HG02870 (cell line): Measurements from ENCODE around the gene GRHPR.
"Not testable (repeated sequence)": the region's sequence is repeated elsewhere in the genome, so short reads cannot be mapped to it uniquely, and the experiment has no call there.

ENCODE experiments used
- ATAC-seq: cut with Tn5 transposase; IDR thresholded peaks from one replicate; pipeline ENCODE4 v1.9.1; 2021; ENCODE audit warnings: mild to moderate bottlenecking, moderate library complexity; ENCODE audit not compliant: unreplicated experiment

Gene GRHPR

GRCh38 chr9:37444890-37445289, 22.4 kb downstream of the GRHPR start:
- no peak for ATAC-seq

- no peak for ATAC-seq
These were observed 23.3 kb downstream of the GRHPR start for GRCh38 chr9:37445832-37446231.

DNA sequence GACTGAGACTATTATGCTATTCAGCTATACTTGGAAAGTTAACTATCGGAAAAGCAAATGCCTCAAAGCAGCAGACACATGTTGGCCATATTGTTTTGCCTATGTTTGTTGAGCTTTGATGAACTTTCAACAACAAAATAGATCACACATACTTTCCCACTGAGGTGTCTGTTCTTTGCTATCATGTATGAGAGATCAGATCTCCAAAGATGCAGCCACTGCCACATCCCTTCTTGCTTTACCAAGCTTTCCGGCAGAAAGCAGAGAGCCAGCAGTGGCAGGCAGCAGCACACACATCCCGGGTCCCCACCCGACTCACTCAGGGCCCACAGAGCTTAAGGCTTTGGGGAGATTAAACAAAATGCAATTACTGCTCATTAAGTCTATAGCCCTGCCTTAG, 23.9 kb downstream of the GRHPR start:
- ATAC-seq, result no peak

GRCh38 chr9:37447111-37447510, 24.6 kb downstream of the GRHPR start:
- no peak for ATAC-seq

DNA sequence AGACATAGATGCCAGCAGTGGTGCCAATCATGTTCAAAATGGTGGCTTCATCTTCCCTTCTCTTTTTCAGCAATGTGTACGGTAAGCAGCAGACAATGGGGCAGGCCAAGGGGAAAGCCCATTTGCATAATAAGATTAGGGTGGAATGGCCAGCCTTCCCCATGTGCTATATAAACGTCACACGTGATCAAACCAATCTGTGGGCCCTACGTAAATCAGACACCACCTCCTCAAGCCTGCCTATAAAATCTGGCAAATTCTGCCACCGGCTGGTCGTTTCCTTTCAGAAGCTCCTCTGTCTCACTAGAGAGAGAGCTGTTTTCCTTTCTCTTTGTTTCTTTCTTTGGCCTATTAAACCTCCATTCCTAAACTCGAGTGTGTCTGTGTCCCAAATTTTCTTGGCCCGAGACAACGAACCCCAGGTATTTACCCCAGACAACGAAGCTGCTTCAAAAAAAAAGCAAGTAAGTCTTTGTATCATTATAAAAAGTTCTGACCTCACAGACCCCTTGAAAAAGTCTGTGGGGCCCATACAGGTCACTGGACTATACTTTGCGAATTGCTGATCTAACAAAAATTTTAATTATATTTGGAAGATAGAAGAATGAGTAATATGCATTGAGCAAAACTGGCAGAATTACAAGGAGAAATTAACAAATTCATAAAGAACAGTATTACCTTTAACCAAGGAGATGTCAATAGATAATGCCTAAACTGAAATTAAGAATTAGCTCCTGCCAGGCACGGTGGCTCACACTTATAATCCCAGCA, 27.6 kb downstream of the GRHPR start:
- ATAC-seq, result no peak

DNA sequence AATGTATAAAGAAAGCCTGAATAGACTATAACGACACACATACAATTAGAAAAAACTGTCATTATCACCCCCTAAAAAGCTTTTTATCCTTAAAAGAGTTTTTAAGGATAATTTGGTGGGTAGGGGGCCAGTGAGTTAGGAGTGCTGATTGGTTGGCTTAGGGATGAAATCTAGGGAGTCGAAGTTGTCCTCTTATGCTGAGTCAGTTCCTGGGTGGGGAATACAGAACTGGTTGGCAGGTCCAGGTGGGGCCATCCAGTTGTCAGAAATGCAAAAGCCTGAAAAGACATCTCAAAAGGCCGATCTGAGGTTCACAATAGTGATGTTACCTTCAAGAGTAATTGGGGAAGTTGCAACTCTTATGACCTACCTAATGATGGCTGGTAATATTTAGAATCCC, 29.1 kb downstream of the GRHPR start:
- no peak for ATAC-seq

- no peak for ATAC-seq
These were observed 30.1 kb downstream of the GRHPR start for GRCh38 chr9:37452611-37453010.

DNA sequence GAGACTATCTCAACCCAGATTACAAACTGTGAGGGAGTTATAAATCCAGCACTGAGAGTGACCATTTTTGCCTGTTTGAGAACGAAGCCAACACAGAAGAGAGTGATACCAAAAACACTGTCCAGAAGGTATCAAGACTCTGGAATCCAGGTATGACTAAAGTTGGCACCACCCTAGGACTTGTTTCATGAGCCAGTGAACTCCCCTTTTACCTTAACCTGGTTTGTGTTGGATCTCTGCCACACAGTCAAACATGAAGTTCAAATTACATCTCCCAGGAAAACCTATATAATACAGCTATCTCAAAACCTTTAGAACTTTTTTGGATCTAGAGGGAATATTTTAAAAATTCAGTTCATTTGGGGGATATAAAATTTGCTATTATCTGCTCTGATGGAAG, 31.3 kb downstream of the GRHPR start:
- ATAC-seq, result no peak

DNA sequence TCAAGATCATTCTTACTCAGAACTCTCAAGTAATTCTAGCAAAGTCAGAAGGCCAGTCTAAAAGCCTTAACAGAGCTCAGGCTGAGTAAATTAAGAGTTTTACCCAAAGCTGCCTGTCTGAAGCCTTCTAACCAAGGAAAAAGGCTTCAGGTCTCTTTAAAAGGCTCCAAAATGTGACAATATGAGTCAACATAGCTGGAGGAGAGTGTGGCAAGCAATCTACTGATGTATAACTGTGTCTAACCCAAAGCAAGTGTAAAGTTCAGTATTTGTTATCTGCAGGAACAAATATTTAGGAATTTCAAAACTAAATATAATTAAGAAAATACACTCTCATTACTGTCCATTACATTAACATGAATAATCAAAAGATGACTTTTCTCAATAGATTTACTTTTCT, 31.7 kb downstream of the GRHPR start:
- no peak for ATAC-seq

DNA sequence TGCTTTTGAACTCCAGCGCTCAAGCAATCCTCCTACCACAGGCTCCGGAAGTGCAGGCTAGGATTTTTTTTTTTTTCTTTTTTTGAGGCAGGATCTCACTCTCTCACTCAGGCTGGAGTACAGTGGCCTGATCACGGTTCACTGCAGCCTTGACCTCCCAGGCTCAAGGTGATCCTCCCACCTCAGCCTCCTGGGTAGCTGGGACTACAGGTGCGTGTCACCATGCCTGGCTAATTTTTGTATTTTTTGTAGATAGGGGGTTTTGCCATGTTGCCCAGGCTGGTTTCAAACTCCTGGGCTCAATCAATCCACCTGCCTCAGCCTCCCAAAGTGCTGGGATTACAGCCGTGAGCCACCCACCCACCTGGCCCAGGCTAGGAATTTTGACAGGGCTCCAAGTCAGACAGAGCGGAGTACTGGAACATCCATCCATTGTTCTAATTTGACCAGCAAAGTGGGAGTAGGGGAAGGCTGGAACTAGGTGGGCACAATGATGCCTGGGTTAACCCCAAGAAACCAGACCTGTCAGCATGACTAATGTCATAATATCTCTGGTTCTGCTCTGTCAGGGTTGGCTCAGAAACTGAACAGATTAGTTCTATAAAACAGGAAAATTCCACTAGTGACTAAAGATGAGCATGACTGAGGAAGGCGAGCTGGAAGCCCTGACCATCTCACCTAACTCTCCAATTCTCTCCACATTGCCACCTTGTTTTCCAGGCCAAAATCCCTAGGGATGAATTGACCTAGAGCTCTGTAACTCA, 33.6 kb downstream of the GRHPR start:
- no peak for ATAC-seq

- ATAC-seq, result no peak
These were observed 34.3 kb downstream of the GRHPR start for GRCh38 chr9:37456817-37457216.

- no peak for ATAC-seq
These were observed 41.5 kb downstream of the GRHPR start for GRCh38 chr9:37464006-37464405.

GRCh38 chr9:37464426-37465248, 42.1 kb downstream of the GRHPR start:
- ATAC-seq, result peak; percentile 21

GRCh38 chr9:37465249-37466036, 42.9 kb downstream of the GRHPR start, which contains the start of gene ZBTB5:
Gene ZBTB5, minus strand, starts transcription at chr9:37465450. Its CDS starts 22,899 bp downstream, at chr9:37442551.
- ATAC-seq, result peak; percentile 78

DNA sequence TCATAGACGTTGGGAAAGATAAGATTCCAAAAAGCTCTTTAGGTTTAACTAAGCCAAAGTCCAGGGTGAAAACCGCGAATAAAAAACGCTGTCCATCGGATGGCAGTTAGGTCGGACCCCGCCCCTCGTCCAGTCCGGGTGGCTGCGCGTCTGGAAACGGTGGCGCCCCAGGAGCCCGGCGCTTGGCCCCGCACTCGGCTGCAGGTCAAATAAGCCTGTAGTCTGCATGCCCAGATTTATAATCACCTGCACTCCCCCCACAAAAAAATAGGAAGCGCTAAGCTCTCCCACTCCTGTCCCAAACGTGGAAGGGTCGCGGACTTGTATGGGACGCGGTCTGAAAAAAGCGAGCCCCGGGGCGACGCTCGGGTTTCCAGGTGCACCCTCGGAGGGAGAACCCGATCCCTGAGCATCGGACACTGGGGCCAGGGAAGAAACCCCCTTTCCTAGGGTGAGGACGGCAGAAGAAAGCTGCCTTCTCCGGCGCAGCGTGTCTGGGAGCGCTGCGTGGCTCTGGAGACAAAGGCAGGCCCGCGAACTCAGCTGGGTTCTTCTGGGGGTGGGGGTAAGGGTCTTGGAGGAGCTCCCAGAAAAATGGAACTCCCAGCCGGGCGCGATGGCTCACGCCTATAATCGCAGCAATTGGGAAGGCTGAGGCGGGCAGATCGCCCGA, 43.7 kb downstream of the GRHPR start:
- ATAC-seq, result no peak

GRCh38 chr9:37467530-37467929, 45.0 kb downstream of the GRHPR start:
- not testable (repeated sequence) for ATAC-seq

DNA sequence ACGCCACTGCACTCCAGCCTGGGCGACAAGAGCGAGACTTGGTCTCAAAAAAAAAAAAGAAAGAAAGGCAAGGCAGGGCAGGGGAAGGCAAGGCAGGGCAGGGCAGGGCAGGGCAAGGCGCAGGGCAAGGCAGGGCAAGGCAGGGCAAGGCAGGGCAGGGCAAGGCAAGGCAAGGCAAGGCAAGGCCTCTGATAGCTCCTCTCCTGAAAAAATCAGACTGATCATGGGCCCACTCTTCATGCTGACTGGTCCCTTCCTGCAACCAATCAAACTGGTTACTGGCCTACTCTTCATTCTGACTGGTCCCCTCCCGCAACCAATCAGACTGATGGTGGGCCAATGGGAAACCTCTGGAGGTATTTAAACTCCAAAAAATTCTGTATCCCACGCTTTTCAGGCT, 46.1 kb downstream of the GRHPR start:
- ATAC-seq, result no peak

GRCh38 chr9:37471942-37472684, 49.6 kb downstream of the GRHPR start:
- no peak for ATAC-seq

DNA sequence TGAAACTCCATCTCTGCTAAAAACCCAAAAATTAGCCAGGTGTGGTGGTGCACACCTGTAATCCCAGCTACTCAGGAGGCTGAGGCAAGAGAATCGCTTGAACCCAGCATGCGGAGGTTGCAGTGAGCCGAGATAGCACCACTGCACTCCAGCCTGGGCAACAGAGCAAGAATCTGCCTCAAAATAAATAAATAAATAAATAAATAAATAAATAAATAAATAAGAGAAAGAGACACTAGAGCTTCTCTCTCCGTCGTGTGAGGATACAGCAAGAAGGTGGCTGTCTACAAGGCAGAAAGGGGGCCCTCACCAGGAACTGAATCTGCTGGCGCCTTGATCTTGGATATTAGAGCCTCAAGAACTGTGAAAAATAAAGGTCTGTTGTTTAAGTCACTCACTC, 51.5 kb downstream of the GRHPR start:
- not testable (repeated sequence) for ATAC-seq
